ENCODE results near the gene RNF187. TPM values are rescaled to one million over a fixed set of nuclear protein-coding genes. Genes with fewer than 3 reads are reported as not detected.

RNF187 gene
- total RNA-seq, 1 donor from 2014 or later: 94.8 TPM

DNA sequence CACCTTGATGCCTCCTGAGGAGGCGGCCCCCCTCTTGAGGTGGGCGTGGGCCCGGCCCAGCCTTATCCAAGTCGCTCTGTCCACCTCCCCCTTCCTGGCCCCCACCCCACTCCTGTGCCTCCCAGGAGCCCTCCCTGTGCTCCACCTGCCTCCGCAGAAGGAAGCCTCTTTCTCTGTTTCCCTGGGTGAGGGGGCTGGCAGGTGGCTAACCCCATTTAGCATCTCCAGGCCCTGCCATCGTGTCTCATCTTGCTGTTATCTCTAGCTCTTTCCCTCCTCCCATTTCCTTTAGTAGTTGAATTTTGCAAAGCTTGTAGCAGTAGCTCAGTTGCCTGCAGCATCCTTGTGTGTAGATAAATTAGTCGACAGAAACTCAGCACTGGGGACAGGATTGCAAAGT, 7.2 kb downstream of the RNF187 start:
- no peak overlapping the region for H3K27ac Mint-ChIP-seq
- no peak for DNase-seq (ENCODE audit: low spot score, unreplicated experiment)
- peaks cover 31% of the 10 kb centered on the region for H3K36me3 Mint-ChIP-seq (ENCODE audit: insufficient read depth)
- H3K9me3 Mint-ChIP-seq (ENCODE audit: low read depth): no peaks in the 10 kb centered on the region
- no peaks in the 10 kb centered on the region for H3K4me1 Mint-ChIP-seq (ENCODE audit: low read depth)
- H3K27me3 Mint-ChIP-seq: peaks cover 2% of the 10 kb centered on the region
- TF ChIP-seq, protein P1, sequence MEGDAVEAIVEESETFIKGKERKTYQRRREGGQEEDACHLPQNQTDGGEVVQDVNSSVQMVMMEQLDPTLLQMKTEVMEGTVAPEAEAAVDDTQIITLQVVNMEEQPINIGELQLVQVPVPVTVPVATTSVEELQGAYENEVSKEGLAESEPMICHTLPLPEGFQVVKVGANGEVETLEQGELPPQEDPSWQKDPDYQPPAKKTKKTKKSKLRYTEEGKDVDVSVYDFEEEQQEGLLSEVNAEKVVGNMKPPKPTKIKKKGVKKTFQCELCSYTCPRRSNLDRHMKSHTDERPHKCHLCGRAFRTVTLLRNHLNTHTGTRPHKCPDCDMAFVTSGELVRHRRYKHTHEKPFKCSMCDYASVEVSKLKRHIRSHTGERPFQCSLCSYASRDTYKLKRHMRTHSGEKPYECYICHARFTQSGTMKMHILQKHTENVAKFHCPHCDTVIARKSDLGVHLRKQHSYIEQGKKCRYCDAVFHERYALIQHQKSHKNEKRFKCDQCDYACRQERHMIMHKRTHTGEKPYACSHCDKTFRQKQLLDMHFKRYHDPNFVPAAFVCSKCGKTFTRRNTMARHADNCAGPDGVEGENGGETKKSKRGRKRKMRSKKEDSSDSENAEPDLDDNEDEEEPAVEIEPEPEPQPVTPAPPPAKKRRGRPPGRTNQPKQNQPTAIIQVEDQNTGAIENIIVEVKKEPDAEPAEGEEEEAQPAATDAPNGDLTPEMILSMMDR (IDR thresholded peaks at IDR 0.05; ENCODE audit: unreplicated experiment): no peak
- no peak overlapping the region for H3K4me3 Mint-ChIP-seq (ENCODE audit: low read depth)

DNA sequence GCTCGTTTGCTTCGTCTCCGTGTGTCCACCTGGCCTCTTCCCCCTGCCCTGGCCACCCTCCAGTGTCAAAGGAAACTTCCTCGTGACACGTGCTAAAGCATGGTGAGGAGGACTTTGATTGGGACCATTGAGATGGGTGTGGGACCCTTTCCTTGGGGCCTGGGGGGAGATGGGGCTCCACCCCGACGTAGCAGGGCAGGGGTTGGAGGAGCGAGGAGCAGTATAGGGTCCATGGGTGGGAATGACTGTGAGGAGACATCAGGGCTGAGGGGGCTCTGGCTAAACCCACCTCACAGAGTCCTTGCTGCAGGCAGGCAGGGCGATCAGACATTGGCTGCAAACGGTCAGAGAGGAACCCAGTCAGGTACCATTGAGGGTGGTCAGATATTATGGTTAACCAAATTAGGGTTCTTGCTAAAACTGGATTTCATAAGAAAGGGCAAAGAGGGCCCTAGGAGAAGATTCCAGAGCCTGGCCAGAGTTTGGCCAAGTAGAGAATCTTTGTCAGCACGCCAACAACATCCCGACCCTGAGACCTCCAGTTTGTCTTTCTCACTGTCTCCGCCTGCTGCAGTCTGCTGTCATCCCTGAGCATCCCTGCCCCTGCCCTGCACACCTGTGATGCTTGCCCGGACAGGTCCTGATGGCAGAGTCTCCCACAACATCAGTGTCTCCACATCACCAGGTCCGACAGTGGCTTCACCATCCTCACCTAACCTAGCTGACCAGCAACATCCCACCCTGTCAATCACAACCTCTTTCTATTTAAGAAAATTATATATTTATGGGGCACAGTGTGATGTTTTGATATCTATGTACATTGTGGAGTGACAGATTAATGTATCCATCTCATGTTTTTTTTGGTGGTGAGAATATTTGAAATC, 8.0 kb downstream of the RNF187 start:
- no peaks in the 10 kb centered on the region for H3K9me3 Mint-ChIP-seq (ENCODE audit: low read depth)
- no peaks in the 10 kb centered on the region for H3K4me1 Mint-ChIP-seq (ENCODE audit: low read depth)
- peak overlapping the region; percentile 69 for H3K27ac Mint-ChIP-seq
- no peak for DNase-seq (ENCODE audit: low spot score, unreplicated experiment)
- H3K4me3 Mint-ChIP-seq (ENCODE audit: low read depth): no peak overlapping the region
- TF ChIP-seq, protein P1 (IDR thresholded peaks at IDR 0.05; ENCODE audit: unreplicated experiment): no peak
- H3K27me3 Mint-ChIP-seq: peaks cover 6% of the 10 kb centered on the region
- H3K36me3 Mint-ChIP-seq (ENCODE audit: insufficient read depth): peaks cover 25% of the 10 kb centered on the region

DNA sequence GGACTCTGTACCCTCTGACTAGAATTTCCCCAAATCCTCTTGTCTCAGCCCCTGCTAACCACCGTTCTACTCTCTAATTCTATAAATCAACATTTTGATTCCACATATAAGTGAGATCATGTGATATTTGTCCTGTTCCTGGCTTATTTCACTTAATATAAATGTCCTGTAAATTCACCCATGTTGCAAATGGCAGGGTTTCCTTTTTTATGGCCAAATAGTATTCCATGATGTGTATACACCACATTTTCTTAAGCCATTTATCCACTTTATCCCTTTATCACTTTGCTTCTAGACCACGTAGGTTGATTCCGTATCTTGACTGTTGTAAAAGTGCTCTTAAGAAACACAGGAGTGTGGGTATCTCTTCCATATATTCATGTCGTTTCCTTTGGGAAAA, 8.9 kb downstream of the RNF187 start:
- H3K27ac Mint-ChIP-seq: no peak overlapping the region
- no peak overlapping the region for H3K4me3 Mint-ChIP-seq (ENCODE audit: low read depth)
- H3K27me3 Mint-ChIP-seq: peaks cover 12% of the 10 kb centered on the region
- TF ChIP-seq, protein P1 (IDR thresholded peaks at IDR 0.05; ENCODE audit: unreplicated experiment): no peak
- no peaks in the 10 kb centered on the region for H3K9me3 Mint-ChIP-seq (ENCODE audit: low read depth)
- DNase-seq (ENCODE audit: low spot score, unreplicated experiment): no peak
- peaks cover 18% of the 10 kb centered on the region for H3K36me3 Mint-ChIP-seq (ENCODE audit: insufficient read depth)
- H3K4me1 Mint-ChIP-seq (ENCODE audit: low read depth): no peaks in the 10 kb centered on the region

DNA sequence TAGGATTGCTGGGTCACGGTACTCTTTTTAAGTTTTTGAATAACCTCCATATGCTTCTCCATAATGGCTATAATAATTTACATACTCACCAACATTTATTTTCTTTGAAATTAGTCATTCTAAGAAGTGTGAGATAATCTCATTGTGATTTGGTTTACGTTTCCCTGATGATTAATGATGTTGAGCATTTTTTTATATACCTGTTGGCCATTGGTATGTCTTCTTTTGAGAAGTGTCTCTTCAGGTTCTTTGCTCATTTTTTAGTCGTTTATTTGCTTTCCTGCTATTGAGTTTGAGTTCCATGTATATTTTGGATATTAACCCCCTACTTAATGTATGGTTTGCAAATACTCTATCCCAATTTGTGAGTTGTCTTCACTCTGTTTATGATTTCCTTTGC, 9.3 kb downstream of the RNF187 start:
- DNase-seq (ENCODE audit: low spot score, unreplicated experiment): no peak
- peaks cover 12% of the 10 kb centered on the region for H3K27me3 Mint-ChIP-seq
- no peaks in the 10 kb centered on the region for H3K4me1 Mint-ChIP-seq (ENCODE audit: low read depth)
- H3K9me3 Mint-ChIP-seq (ENCODE audit: low read depth): no peaks in the 10 kb centered on the region
- no peak overlapping the region for H3K4me3 Mint-ChIP-seq (ENCODE audit: low read depth)
- no peak overlapping the region for H3K27ac Mint-ChIP-seq
- peaks cover 18% of the 10 kb centered on the region for H3K36me3 Mint-ChIP-seq (ENCODE audit: insufficient read depth)
- TF ChIP-seq, protein P1 (IDR thresholded peaks at IDR 0.05; ENCODE audit: unreplicated experiment): no peak

DNA sequence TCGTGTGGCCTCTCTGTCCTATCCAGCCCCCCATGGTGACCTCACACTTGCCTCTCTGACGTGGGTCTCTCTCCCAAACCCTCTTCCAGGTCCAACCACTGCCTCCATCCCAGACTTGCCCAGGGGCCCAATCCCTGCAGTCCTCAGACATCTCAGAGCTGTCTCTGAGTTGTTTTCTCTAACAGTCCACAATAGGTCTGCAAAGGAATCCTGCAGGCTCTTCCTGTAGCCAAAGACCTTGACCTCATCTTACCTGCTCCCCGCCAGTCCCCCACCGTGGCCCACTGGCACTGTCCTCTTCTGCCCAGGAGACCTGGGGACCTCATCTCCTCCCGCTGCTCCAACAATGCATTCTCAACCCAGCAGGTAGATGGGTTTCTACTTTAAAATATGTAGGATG, 10.0 kb downstream of the RNF187 start:
- no peak overlapping the region for H3K4me3 Mint-ChIP-seq (ENCODE audit: low read depth)
- TF ChIP-seq, protein P1 (IDR thresholded peaks at IDR 0.05; ENCODE audit: unreplicated experiment): no peak
- peaks cover 14% of the 10 kb centered on the region for H3K36me3 Mint-ChIP-seq (ENCODE audit: insufficient read depth)
- DNase-seq (ENCODE audit: low spot score, unreplicated experiment): no peak
- no peak overlapping the region for H3K27ac Mint-ChIP-seq
- no peaks in the 10 kb centered on the region for H3K9me3 Mint-ChIP-seq (ENCODE audit: low read depth)
- no peaks in the 10 kb centered on the region for H3K4me1 Mint-ChIP-seq (ENCODE audit: low read depth)
- H3K27me3 Mint-ChIP-seq: peaks cover 15% of the 10 kb centered on the region

Measured in progenitor cell of endocrine pancreas (in vitro differentiated cells).